Stimulated activated naive CD8-positive, alpha-beta T cell treated with anti-CD3 and anti-CD28 coated beads, Interleukin-15, amount 100 ng/mL, for 72 hours (primary cell): Measurements from ENCODE around the gene LCN15.
"Not testable (repeated sequence)": the region's sequence is repeated elsewhere in the genome, so short reads cannot be mapped to it uniquely, and the experiment has no call there.

Experiments used
- ATAC-seq: fragments of 150-1000 bp; cut with Tn5 transposase; 2 replicates; pipeline ENCODE4 v1.10.0; 2021; ENCODE audit warnings: mild to moderate bottlenecking, moderate library complexity
- DNase-seq, 2 donors: peaks; one replicate each; pipeline ENCODE4 v3.0.0; 2021 to 2022
- H3K27ac Mint-ChIP-seq, 2 donors: one replicate each; pipeline ENCODE4 v1.8.0; 2022; ENCODE audit warnings: mild to moderate bottlenecking in 2 of 2, mixed read lengths in 2 of 2, moderate library complexity in 2 of 2
- H3K27me3 Mint-ChIP-seq: one replicate; pipeline ENCODE4 v1.8.0; 2022; ENCODE audit warnings: mixed read lengths
- H3K4me1 Mint-ChIP-seq: one replicate; pipeline ENCODE4 v1.8.0; 2022; ENCODE audit warnings: mild to moderate bottlenecking, mixed read lengths
- H3K4me3 Mint-ChIP-seq, 2 donors: one replicate each; pipeline ENCODE4 v1.8.0; 2022; ENCODE audit warnings: mild to moderate bottlenecking in 2 of 2, mixed read lengths in 2 of 2, moderate library complexity in 1 of 2
- H3K9me3 Mint-ChIP-seq, 2 donors: one replicate each; pipeline ENCODE4 v1.8.0; 2022; ENCODE audit warnings: mixed read lengths in 2 of 2

LCN15 gene

DNA sequence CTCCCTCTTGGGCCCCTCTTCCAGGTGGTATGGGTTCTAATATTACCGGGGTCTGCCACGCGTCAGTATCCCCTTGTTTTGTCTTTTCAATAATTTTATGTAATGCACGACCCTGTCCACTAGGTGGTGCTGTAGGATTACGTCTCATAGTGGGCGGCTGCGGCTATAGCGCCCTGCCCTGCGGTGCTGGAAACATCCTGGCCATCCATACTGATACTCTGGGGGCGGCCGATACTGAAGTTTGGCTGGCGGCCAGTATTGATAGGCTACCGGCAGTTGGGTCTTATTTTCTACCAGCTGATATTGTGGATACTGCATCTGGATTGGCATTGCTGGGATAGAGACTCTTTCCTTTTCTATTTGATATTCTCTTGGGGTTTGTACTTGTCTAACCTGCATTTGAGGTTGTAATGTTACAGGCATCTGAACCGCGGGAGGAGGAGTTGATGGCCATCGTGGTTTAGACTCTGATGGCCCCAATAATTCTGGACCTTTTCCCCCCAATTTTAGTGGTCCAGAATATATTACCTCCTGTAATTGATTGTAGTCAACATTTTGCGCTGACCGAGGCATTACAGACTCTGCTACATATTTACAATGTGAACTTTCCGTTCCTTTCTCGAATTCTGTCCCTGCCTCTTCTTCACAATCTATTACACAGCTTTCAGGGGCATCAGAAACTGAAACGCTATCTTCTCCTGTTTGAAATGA is 23.5 kb upstream of the LCN15 start:
- H3K27ac Mint-ChIP-seq, result no peak overlapping the region
- H3K9me3 Mint-ChIP-seq, result no peaks in the 10 kb centered on the region
- ATAC-seq (peak; percentile 18), DNase-seq (peak; percentile 77 to 83)
- peaks cover 47% of the 10 kb centered on the region for H3K4me1 Mint-ChIP-seq
- H3K4me3 Mint-ChIP-seq, result peak overlapping the region; percentile 52 to 57
- H3K27me3 Mint-ChIP-seq, result no peaks in the 10 kb centered on the region

DNA sequence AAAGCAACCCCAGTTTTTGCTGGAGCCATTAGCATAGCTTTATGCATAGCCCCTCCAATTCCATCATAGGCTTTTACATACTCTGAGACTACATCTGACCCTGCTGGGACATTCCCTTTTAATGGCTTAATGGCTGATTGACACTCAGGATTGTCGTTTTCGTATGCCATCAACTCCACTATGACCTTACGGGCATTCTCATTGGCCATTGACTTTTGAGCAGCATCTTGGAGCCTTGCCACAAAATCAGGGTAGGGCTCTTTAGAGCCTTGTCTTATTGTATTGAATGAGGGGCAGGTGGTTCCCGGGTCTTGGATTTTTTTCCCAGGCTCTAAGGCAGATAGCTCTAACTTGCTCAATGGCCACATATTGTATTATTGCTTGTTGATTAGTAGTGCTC is 22.7 kb upstream of the LCN15 start:
- H3K27me3 Mint-ChIP-seq, H3K9me3 Mint-ChIP-seq, DNase-seq, H3K27ac Mint-ChIP-seq, H3K4me3 Mint-ChIP-seq, ATAC-seq: not testable (repeated sequence)
- peaks cover 40% of the 10 kb centered on the region for H3K4me1 Mint-ChIP-seq

- Mint-ChIP-seq H3K27ac (no peak overlapping the region), H3K4me3 (no peak overlapping the region)
- no peak for ATAC-seq
These were observed 22.1 kb upstream of the LCN15 start for GRCh38 chr9:136786451-136786850.

GRCh38 chr9:136785565-136786355 is 21.4 kb upstream of the LCN15 start:
- H3K4me3 Mint-ChIP-seq, ATAC-seq, H3K9me3 Mint-ChIP-seq, H3K27me3 Mint-ChIP-seq, DNase-seq, H3K27ac Mint-ChIP-seq: not testable (repeated sequence)
- peaks cover 36% of the 10 kb centered on the region for H3K4me1 Mint-ChIP-seq

More at GRCh38 chr9:136786451-136786850, 22.1 kb upstream of the LCN15 start:
- no peak for DNase-seq
- peaks cover 36% of the 10 kb centered on the region for H3K4me1 Mint-ChIP-seq
- H3K9me3 Mint-ChIP-seq, result no peaks in the 10 kb centered on the region
- no peaks in the 10 kb centered on the region for H3K27me3 Mint-ChIP-seq

DNA sequence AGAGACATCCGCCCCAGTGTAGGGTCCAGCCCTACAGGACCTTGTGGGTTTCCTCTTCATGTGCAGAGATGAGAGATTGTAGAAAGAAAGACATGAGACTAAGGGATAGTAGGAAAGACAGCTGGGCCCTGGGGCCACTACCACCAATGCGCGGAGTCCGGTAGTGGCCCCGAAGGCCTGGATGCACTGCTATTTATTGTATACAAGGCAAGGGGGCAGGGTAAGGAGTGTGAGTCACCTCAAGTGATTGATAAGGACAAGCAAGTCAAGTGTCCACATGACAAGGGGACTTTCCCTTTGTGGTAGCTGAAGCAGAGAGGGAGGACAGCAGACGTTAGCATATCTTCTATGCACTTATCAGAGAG is 20.7 kb upstream of the LCN15 start:
- ATAC-seq (no peak), DNase-seq (no peak)
- Mint-ChIP-seq H3K9me3 (no peaks in the 10 kb centered on the region), H3K27me3 (peaks cover 1% of the 10 kb centered on the region), H3K4me1 (peaks cover 30% of the 10 kb centered on the region), H3K27ac (no peak overlapping the region), H3K4me3 (no peak overlapping the region)

GRCh38 chr9:136784249-136784996 is 20.1 kb upstream of the LCN15 start:
- Mint-ChIP-seq H3K4me1 (peaks cover 28% of the 10 kb centered on the region), H3K27ac (no peak overlapping the region), H3K27me3 (peaks cover 7% of the 10 kb centered on the region), H3K9me3 (no peaks in the 10 kb centered on the region), H3K4me3 (no peak overlapping the region)
- no peak for ATAC-seq
- DNase-seq, result no peak

- Mint-ChIP-seq H3K27me3 (peaks cover 26% of the 10 kb centered on the region), H3K9me3 (no peaks in the 10 kb centered on the region), H3K4me3 (no peak overlapping the region), H3K27ac (no peak overlapping the region), H3K4me1 (peaks cover 11% of the 10 kb centered on the region)
- no peak for ATAC-seq
- DNase-seq, result no peak
These were observed 18.1 kb upstream of the LCN15 start for GRCh38 chr9:136782452-136782851.

- ATAC-seq, result no peak
- H3K27ac Mint-ChIP-seq, result no peak overlapping the region
These were observed 15.5 kb upstream of the LCN15 start for GRCh38 chr9:136779808-136780207.

GRCh38 chr9:136777359-136777758 is 13.0 kb upstream of the LCN15 start:
- H3K4me3 Mint-ChIP-seq, result no peak overlapping the region
- H3K27ac Mint-ChIP-seq, result no peak overlapping the region
- peaks cover 8% of the 10 kb centered on the region for H3K4me1 Mint-ChIP-seq
- no peak for DNase-seq
- peaks cover 27% of the 10 kb centered on the region for H3K27me3 Mint-ChIP-seq
- peaks cover 9 to 11% of the 10 kb centered on the region in 2 donors for H3K9me3 Mint-ChIP-seq
- no peak for ATAC-seq

More at GRCh38 chr9:136779808-136780207, 15.5 kb upstream of the LCN15 start:
- Mint-ChIP-seq H3K4me1 (peaks cover 8% of the 10 kb centered on the region), H3K9me3 (no peaks in the 10 kb centered on the region), H3K4me3 (no peak overlapping the region), H3K27me3 (peaks cover 27% of the 10 kb centered on the region)
- no peak for DNase-seq

GRCh38 chr9:136776947-136777346 is 12.6 kb upstream of the LCN15 start:
- DNase-seq (no peak), ATAC-seq (no peak)
- Mint-ChIP-seq H3K27me3 (peaks cover 27% of the 10 kb centered on the region), H3K27ac (no peak overlapping the region), H3K4me1 (peaks cover 8% of the 10 kb centered on the region), H3K9me3 (peaks cover 9 to 11% of the 10 kb centered on the region in 2 donors), H3K4me3 (no peak overlapping the region)

DNA sequence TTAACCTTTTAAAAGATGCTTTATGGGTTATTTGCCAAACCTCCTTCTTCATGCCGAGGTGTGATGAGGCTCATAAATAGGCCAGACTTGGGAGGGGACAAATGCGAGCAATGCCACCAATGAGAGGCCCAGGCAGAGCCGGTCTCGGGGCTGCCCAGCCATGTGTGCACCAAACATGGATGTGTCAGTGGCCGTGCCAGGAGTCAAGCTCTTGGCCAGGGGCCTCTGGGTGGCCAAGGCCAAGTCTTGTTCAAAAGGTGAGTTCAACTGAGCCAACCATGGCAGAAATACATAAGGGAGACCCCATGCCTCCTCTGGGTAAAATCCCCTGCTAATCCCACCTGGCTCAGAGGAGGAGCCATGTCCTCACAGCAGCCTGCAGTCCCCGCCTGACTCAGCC is 10.9 kb upstream of the LCN15 start:
- DNase-seq (no peak), ATAC-seq (no peak)
- H3K27ac Mint-ChIP-seq, result no peak overlapping the region
- peaks cover 8% of the 10 kb centered on the region for H3K4me1 Mint-ChIP-seq
- H3K4me3 Mint-ChIP-seq, result no peak overlapping the region
- peaks cover 9 to 11% of the 10 kb centered on the region in 2 donors for H3K9me3 Mint-ChIP-seq
- H3K27me3 Mint-ChIP-seq, result peaks cover 33% of the 10 kb centered on the region

GRCh38 chr9:136774416-136775045 is 10.2 kb upstream of the LCN15 start:
- Mint-ChIP-seq H3K27ac (no peak overlapping the region), H3K4me3 (no peak overlapping the region), H3K4me1 (peaks cover 14% of the 10 kb centered on the region), H3K9me3 (peaks cover 9 to 11% of the 10 kb centered on the region in 2 donors), H3K27me3 (peaks cover 34% of the 10 kb centered on the region)
- no peak for DNase-seq
- no peak for ATAC-seq

GRCh38 chr9:136773386-136774044 is 9.2 kb upstream of the LCN15 start:
- peaks cover 25% of the 10 kb centered on the region for H3K27me3 Mint-ChIP-seq
- peak; percentile 62 for ATAC-seq
- no peak overlapping the region for H3K4me3 Mint-ChIP-seq
- peaks cover 14% of the 10 kb centered on the region for H3K4me1 Mint-ChIP-seq
- DNase-seq, result no peak
- peaks cover 9 to 11% of the 10 kb centered on the region in 2 donors for H3K9me3 Mint-ChIP-seq
- no peak overlapping the region for H3K27ac Mint-ChIP-seq

DNA sequence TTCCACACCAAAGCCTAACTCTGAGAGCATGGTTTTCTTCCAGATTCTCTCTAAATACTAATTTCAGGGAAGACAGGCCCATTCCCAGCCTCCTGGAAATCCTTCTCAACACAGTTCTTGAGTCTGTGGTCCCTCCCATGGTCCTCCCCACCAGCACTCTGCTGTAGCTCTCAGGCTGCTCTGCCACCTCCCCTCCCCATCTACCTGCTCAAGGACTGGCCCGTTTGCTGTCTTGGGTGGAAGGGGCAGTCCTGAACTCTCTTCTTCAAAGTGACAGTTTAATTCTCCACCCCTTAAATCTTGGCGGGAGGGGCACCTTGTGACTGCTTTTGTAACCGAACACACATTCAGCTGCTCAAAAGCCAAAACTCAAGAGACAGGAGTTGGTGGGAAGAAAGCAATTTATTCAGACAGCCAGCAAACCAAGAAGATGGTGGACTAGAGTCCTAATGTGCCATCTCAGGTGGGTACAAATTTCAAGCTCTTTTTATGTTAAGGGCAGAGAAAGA is 7.6 kb upstream of the LCN15 start:
- Mint-ChIP-seq H3K4me1 (peaks cover 18% of the 10 kb centered on the region), H3K27ac (no peak overlapping the region), H3K4me3 (no peak overlapping the region), H3K27me3 (peaks cover 29% of the 10 kb centered on the region), H3K9me3 (peaks cover 9 to 11% of the 10 kb centered on the region in 2 donors)
- DNase-seq, result no peak
- ATAC-seq, result no peak
